Endodermal cell (in vitro differentiated cells): ENCODE measurements around the gene KDM5A. TPM values are rescaled to one million over a fixed set of nuclear protein-coding genes. Genes with fewer than 3 reads are reported as not detected.

Experiments used
- DNase-seq: peaks from one replicate; pipeline ENCODE4 v3.0.0-alpha.2; 2017
- H3K27ac ChIP-seq: 2 replicates; pipeline ENCODE4 v1.5.1; 2013; ENCODE audit warnings: mild to moderate bottlenecking, low read depth, low read length, moderate library complexity
- H3K27me3 ChIP-seq: 2 replicates; pipeline ENCODE4 v1.6.1; 2013; ENCODE audit warnings: mild to moderate bottlenecking, low read length, moderate library complexity; ENCODE audit not compliant: insufficient read depth, control insufficient read depth, poor library complexity, severe bottlenecking
- H3K36me3 ChIP-seq: 2 replicates; pipeline ENCODE4 v1.7.0; 2013; ENCODE audit warnings: mild to moderate bottlenecking, low read length, moderate library complexity; ENCODE audit not compliant: control insufficient read depth, insufficient read depth
- H3K4me1 ChIP-seq: one replicate; pipeline ENCODE4 v1.7.0; 2013; ENCODE audit warnings: low read length; ENCODE audit not compliant: control insufficient read depth, insufficient read depth
- H3K4me3 ChIP-seq: 2 replicates; pipeline ENCODE4 v1.5.1; 2013; ENCODE audit warnings: mild to moderate bottlenecking, low read length, moderate library complexity
- H3K9ac ChIP-seq: 2 replicates; pipeline ENCODE4 v1.6.1; 2013; ENCODE audit warnings: mild to moderate bottlenecking, low read length, moderate library complexity; ENCODE audit not compliant: poor library complexity, severe bottlenecking; ENCODE audit errors: extremely low read depth
- H3K9me3 ChIP-seq: 2 replicates; pipeline ENCODE4 v1.6.1; 2013; ENCODE audit warnings: mild to moderate bottlenecking, low read length, moderate library complexity; ENCODE audit not compliant: control insufficient read depth
- H3K27ac Mint-ChIP-seq: 2 replicates; pipeline ENCODE4 v1.8.0; 2020; ENCODE audit warnings: mixed read lengths
- H3K27me3 Mint-ChIP-seq: 2 replicates; pipeline ENCODE4 v1.8.0; 2021; ENCODE audit warnings: mild to moderate bottlenecking, mixed read lengths; ENCODE audit not compliant: insufficient read depth
- H3K36me3 Mint-ChIP-seq: 2 replicates; pipeline ENCODE4 v1.8.0; 2020; ENCODE audit warnings: low read depth, mixed read lengths
- H3K4me1 Mint-ChIP-seq: 2 replicates; pipeline ENCODE4 v1.8.0; 2020; ENCODE audit warnings: mixed read lengths
- H3K4me3 Mint-ChIP-seq: 2 replicates; pipeline ENCODE4 v1.8.0; 2020; ENCODE audit warnings: mild to moderate bottlenecking, moderate library complexity, mixed read lengths
- H3K9me3 Mint-ChIP-seq: 2 replicates; pipeline ENCODE4 v1.8.0; 2020; ENCODE audit warnings: mild to moderate bottlenecking, mixed read lengths
- CTCF ChIP-seq: fragments of 200-600 bp; sonication (generic); conservative IDR thresholded peaks from 2 replicates; pipeline ENCODE4 v1.5.0; 2021; ENCODE audit warnings: antibody characterized with exemption, mild to moderate bottlenecking
- WGBS, 2 experiments: methylation state at CpG; one replicate each; pipeline versions ENCODE4 v1.1.5 to v1.1.7; 2013; ENCODE audit warnings: missing lambda C conversion rate in 2 of 2, mixed read lengths in 1 of 2; ENCODE audit not compliant: insufficient coverage in 1 of 2, insufficient read length in 1 of 2; 5-methylcytosine and 5-hydroxymethylcytosine counted together
- total RNA-seq, 2 donors: library from RNA; stranded (reverse); fragmentation: NEBNext Ultra II Directional in 1 of 2; extraction: Animal tissue kit (Norgen Biotek cat#: 25700) in 1 of 2; gene quantifications; 2 replicates in 1 of 2; 3 replicates in 1 of 2; pipeline ENCODE4 v1.2.1, GENCODE V29; 2021

The KDM5A gene
- total RNA-seq, 2 donors from 2014 or later = 59.9 to 157 TPM

DNA sequence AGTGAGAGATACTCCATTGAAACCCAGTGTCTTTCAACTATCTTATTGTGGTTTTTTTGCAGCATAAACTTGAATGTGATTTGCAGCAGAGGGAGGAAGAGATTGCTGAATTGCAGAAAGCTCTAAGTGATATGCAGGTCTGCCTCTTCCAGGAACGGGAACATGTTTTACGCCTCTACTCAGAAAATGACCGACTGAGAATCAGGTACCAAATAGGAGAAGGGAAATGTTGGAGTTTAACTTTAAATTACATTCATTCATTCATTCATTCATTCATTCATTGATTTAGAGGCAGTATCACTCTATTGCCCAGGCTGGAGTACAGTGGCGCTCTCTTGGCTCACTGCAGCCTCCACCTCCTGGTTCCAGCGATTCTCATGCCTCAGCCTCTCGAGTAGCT, 29.3 kb upstream of the KDM5A start:
- H3K9ac ChIP-seq = no peak overlapping the region
- no peaks in the 10 kb centered on the region for H3K4me1 Mint-ChIP-seq
- H3K4me3 ChIP-seq = no peak overlapping the region
- H3K36me3 ChIP-seq = peaks cover 40% of the 10 kb centered on the region
- H3K4me3 Mint-ChIP-seq = no peak overlapping the region
- no peak overlapping the region for H3K27ac ChIP-seq
- H3K9me3 ChIP-seq = no peaks in the 10 kb centered on the region
- H3K27me3 Mint-ChIP-seq = no peaks in the 10 kb centered on the region
- no peak for TF ChIP-seq CTCF
- no peaks in the 10 kb centered on the region for H3K4me1 ChIP-seq
- WGBS, 2 experiments = 86 to 92% methylated on average over 3 to 5 of the region's 6 CpGs
- no peaks in the 10 kb centered on the region for H3K9me3 Mint-ChIP-seq
- H3K36me3 Mint-ChIP-seq = peaks cover 59% of the 10 kb centered on the region
- no peak for DNase-seq
- H3K27me3 ChIP-seq = no peaks in the 10 kb centered on the region
- H3K27ac Mint-ChIP-seq = no peak overlapping the region

DNA sequence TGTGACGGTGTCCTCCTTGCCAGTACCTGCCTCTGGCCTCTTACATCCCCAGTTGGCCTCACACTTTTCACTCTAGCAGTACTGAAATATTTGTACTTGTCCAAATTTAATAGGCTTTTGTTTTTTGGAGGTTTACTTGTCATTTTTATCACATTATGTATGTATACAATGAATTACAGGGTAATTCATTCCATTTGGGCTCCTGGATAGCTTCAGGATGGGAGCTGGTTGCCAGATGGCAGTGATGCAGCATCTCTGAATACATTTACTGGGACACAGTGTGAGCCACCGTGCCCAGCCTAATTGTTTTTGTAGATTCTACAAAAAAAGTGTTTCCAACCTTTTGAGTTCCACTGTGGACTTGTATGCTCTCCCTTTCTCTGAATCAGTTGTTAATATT, 25.7 kb upstream of the KDM5A start:
- peaks cover 55% of the 10 kb centered on the region for H3K36me3 ChIP-seq
- Mint-ChIP-seq H3K27me3 (no peaks in the 10 kb centered on the region), H3K36me3 (peaks cover 74% of the 10 kb centered on the region), H3K4me3 (no peak overlapping the region), H3K9me3 (no peaks in the 10 kb centered on the region), H3K27ac (no peak overlapping the region), H3K4me1 (no peaks in the 10 kb centered on the region)
- no peaks in the 10 kb centered on the region for H3K27me3 ChIP-seq
- no peaks in the 10 kb centered on the region for H3K9me3 ChIP-seq
- WGBS, 2 experiments = 86 to 94% methylated on average over 2 of the region's 2 CpGs
- no peak overlapping the region for H3K4me3 ChIP-seq
- no peak for TF ChIP-seq CTCF
- no peaks in the 10 kb centered on the region for H3K4me1 ChIP-seq
- H3K27ac ChIP-seq = no peak overlapping the region
- DNase-seq = no peak
- H3K9ac ChIP-seq = no peak overlapping the region

DNA sequence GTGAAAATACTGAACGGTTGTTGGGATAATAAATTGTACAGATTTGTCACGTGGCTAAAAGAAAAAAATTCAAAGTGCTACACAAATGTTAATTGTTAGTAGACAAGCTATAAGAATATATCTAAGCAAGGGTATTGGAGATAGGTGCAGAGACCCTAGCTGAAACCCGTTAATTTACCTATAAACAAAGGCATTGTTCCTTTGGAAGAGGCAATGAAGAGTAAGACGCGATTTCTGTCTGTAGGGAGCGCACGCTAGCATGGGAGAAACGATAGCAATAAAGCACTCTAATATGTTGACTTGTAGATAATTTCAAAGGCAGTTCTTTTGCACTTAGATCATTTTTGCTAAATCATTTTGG, 12.9 kb upstream of the KDM5A start:
- DNase-seq = peak; percentile 68
- peaks cover 6% of the 10 kb centered on the region for H3K27me3 Mint-ChIP-seq
- Histone ChIP-seq H3K9ac (peak overlapping the region; percentile 95), H3K4me1 (no peaks in the 10 kb centered on the region), H3K4me3 (peak overlapping the region; percentile 98), H3K27ac (peak overlapping the region; percentile 89), H3K36me3 (peaks cover 8% of the 10 kb centered on the region), H3K9me3 (no peaks in the 10 kb centered on the region), H3K27me3 (no peaks in the 10 kb centered on the region)
- no peaks in the 10 kb centered on the region for H3K9me3 Mint-ChIP-seq
- WGBS, 2 experiments = 0 to 5% methylated on average over 4 to 8 of the region's 8 CpGs
- H3K36me3 Mint-ChIP-seq = peaks cover 15% of the 10 kb centered on the region
- H3K27ac Mint-ChIP-seq = no peak overlapping the region
- H3K4me3 Mint-ChIP-seq = no peak overlapping the region
- H3K4me1 Mint-ChIP-seq = no peaks in the 10 kb centered on the region
- peak; percentile 73 for TF ChIP-seq CTCF
